ENCODE measurements around the gene WASF3. TPM values are rescaled to one million over a fixed set of nuclear protein-coding genes. Genes with fewer than 3 reads are reported as not detected.

The WASF3 gene
- total RNA-seq, 1 experiment from 2014 or later: 0.31 TPM

DNA sequence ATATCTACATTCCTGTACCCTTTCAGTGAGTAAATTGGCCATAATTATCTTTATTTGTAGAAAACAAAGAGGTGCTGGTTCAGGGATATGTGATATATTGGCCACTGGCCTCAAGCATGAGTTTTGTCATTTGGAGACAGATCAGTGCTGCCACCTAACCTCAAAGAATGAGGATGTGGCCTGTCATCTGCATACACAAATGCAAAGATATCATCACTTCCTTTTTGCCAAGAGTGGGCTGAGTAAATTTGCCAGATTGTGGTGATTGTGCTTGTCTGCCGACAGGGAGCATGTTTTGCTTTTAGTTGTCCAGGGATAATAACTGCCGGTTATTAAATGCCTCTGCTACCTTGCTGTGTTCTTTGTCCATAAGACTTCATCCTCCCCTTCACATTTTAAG is 44.2 kb downstream of the WASF3 start:
- no peak overlapping the region for H3K4me2 ChIP-seq
- DNase-seq: no peak

DNA sequence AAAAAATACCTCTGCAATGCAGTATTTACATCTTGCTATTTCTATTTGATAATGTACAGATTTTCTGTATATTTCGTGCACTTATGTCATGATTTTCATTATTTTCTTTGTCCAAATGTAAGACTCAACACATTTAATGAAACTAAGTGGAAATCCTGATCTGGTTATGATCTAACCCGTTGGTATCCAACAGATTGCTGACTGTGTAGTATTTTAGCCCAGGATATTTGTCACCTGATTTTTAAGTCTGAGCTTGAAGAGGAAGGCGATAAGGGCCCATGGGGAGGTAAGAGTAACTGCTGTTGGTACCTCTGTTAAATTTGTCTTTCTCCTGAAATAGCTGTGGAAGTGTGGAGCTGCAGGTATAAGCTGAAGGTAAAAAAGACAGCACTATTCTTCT is 45.3 kb downstream of the WASF3 start:
- Histone ChIP-seq H3K27me3 (ENCODE audit: insufficient read depth, low read depth) (no peaks in the 10 kb centered on the region), H3K79me2 (ENCODE audit: low read depth) (no peaks in the 10 kb centered on the region), H3K4me1 (replicated peaks; ENCODE audit: insufficient read depth) (no peaks in the 10 kb centered on the region), H3K27ac (no peak overlapping the region), H4K20me1 (ENCODE audit: insufficient read depth) (0 out of 2 replicates have a peak, but pooled peaks cover 3% of the 10 kb centered on the region), H3K36me3 (ENCODE audit: low read depth) (no peaks in the 10 kb centered on the region), H2AFZ (no peak overlapping the region), H3F3A (ENCODE audit: insufficient read depth, low read depth) (no peaks in the 10 kb centered on the region), H3K4me2 (no peak overlapping the region), H3K4me3 (no peak overlapping the region), H3K9me2 (ENCODE audit: insufficient read depth) (no peaks in the 10 kb centered on the region), H3K9me3 (ENCODE audit: insufficient read depth, low read depth) (no peaks in the 10 kb centered on the region)
- ChIA-PET CTCF (no interaction called here), POLR2A (ENCODE audit: unreplicated experiment) (no interaction called here)
- BruUV-seq (replicated peaks): no TSS peak
- no peak for TF ChIP-seq EZH2 (IDR thresholded peaks at IDR 0.05; ENCODE audit: low read depth)
- TF ChIP-seq, protein P1, sequence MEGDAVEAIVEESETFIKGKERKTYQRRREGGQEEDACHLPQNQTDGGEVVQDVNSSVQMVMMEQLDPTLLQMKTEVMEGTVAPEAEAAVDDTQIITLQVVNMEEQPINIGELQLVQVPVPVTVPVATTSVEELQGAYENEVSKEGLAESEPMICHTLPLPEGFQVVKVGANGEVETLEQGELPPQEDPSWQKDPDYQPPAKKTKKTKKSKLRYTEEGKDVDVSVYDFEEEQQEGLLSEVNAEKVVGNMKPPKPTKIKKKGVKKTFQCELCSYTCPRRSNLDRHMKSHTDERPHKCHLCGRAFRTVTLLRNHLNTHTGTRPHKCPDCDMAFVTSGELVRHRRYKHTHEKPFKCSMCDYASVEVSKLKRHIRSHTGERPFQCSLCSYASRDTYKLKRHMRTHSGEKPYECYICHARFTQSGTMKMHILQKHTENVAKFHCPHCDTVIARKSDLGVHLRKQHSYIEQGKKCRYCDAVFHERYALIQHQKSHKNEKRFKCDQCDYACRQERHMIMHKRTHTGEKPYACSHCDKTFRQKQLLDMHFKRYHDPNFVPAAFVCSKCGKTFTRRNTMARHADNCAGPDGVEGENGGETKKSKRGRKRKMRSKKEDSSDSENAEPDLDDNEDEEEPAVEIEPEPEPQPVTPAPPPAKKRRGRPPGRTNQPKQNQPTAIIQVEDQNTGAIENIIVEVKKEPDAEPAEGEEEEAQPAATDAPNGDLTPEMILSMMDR (conservative IDR thresholded peaks at IDR 0.05): no peak
- intact Hi-C loops (cut with micrococcal nuclease; ENCODE audit: unreplicated experiment): no loop called here
- no peak for DNase-seq

More for the DNA sequence above, 44.2 kb downstream of the WASF3 start:
- POLR2A ChIA-PET (ENCODE audit: unreplicated experiment): no interaction called here
- 0 out of 2 replicates have a peak, but pooled peaks cover 3% of the 10 kb centered on the region for H4K20me1 ChIP-seq (ENCODE audit: insufficient read depth)
- TF ChIP-seq EZH2 (IDR thresholded peaks at IDR 0.05; ENCODE audit: low read depth): no peak
- TF ChIP-seq, protein P1 (conservative IDR thresholded peaks at IDR 0.05): no peak
- no peaks in the 10 kb centered on the region for H3K4me1 ChIP-seq (replicated peaks; ENCODE audit: insufficient read depth)
- H2AFZ ChIP-seq: no peak overlapping the region
- H3F3A ChIP-seq (ENCODE audit: insufficient read depth, low read depth): no peaks in the 10 kb centered on the region
- no peak overlapping the region for H3K27ac ChIP-seq
- no peaks in the 10 kb centered on the region for H3K79me2 ChIP-seq (ENCODE audit: low read depth)
- no peaks in the 10 kb centered on the region for H3K27me3 ChIP-seq (ENCODE audit: insufficient read depth, low read depth)
- intact Hi-C loops (cut with micrococcal nuclease; ENCODE audit: unreplicated experiment): no loop called here
- CTCF ChIA-PET: no interaction called here
- no peaks in the 10 kb centered on the region for H3K36me3 ChIP-seq (ENCODE audit: low read depth)
- no TSS peak for BruUV-seq (replicated peaks)
- no peaks in the 10 kb centered on the region for H3K9me2 ChIP-seq (ENCODE audit: insufficient read depth)
- no peak overlapping the region for H3K4me3 ChIP-seq
- H3K9me3 ChIP-seq (ENCODE audit: insufficient read depth, low read depth): no peaks in the 10 kb centered on the region

DNA sequence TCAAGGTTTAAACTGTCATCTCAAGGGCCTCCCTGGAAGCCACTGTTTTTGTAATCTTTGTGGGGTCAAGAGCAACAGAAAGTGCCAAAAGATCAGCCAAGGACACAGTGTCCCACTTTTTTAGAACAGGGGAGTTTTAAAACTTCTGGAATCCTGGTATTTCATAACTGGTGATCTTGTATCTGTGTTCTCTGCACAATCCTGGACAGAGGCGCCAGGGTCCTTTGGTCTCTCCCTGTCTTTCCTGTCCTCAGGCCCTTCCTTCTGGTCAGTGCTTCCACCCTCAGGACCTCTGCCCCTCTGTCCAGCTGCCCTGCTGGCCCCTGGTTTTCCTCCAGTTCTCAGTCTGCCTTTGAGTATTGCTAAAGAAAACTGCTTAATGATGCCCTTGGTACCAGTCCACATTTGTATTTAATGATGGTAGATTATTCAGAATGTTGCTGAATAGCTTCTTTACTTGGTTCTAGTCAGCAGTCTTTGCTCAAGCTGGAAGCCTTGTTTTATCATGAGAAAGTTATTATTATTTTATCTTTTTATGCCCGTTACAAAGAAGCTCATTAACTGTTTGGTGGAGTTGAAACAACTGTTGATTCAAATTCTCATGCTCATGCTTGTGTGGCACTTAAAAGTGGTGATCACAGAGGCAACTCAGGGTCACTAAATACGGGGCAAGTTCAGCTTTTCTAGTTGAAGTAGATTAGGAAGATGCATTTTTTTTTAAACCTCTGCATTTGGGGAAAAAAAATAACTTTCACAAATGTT is 47.5 kb downstream of the WASF3 start:
- intact Hi-C loops (cut with micrococcal nuclease; ENCODE audit: unreplicated experiment): no loop called here
- no peaks in the 10 kb centered on the region for H3K79me2 ChIP-seq (ENCODE audit: low read depth)
- no peak for DNase-seq
- no TSS peak for BruUV-seq (replicated peaks)
- H3K9me3 ChIP-seq (ENCODE audit: insufficient read depth, low read depth): no peaks in the 10 kb centered on the region
- H3K4me2 ChIP-seq: no peak overlapping the region
- ChIA-PET POLR2A (ENCODE audit: unreplicated experiment) (no interaction called here), CTCF (no interaction called here)
- H3K9me2 ChIP-seq (ENCODE audit: insufficient read depth): no peaks in the 10 kb centered on the region
- H3K36me3 ChIP-seq (ENCODE audit: low read depth): no peaks in the 10 kb centered on the region
- TF ChIP-seq, protein P1 (conservative IDR thresholded peaks at IDR 0.05): no peak
- no peak for TF ChIP-seq EZH2 (IDR thresholded peaks at IDR 0.05; ENCODE audit: low read depth)
- H2AFZ ChIP-seq: no peak overlapping the region
- no peak overlapping the region for H3K27ac ChIP-seq
- H3K27me3 ChIP-seq (ENCODE audit: insufficient read depth, low read depth): no peaks in the 10 kb centered on the region
- no peaks in the 10 kb centered on the region for H3K4me1 ChIP-seq (replicated peaks; ENCODE audit: insufficient read depth)
- 0 out of 2 replicates have a peak, but pooled peaks cover 3% of the 10 kb centered on the region for H4K20me1 ChIP-seq (ENCODE audit: insufficient read depth)
- no peaks in the 10 kb centered on the region for H3F3A ChIP-seq (ENCODE audit: insufficient read depth, low read depth)
- H3K4me3 ChIP-seq: no peak overlapping the region
